SU-DHL-6 (cell line): ENCODE measurements around the gene RAI1.

Source experiments
- H2AFZ ChIP-seq: fragments of 200-600 bp; sonication (generic); 2 replicates; pipeline ENCODE4 v1.6.1; 2014; ENCODE audit warnings: low read depth, mild to moderate bottlenecking, moderate library complexity, mixed read lengths, antibody characterized with exemption, low read length; ENCODE audit not compliant: severe bottlenecking
- H3F3A ChIP-seq: fragments of 200-600 bp; shearing (Covaris generic); 2 replicates; pipeline ENCODE4 v1.6.0; 2016; ENCODE audit warnings: antibody characterized with exemption, mild to moderate bottlenecking; ENCODE audit not compliant: insufficient read depth
- H3K27ac ChIP-seq: fragments of 200-600 bp; sonication (generic); 2 replicates; pipeline ENCODE4 v1.5.1; 2016; ENCODE audit warnings: low read depth, mild to moderate bottlenecking, low read length, moderate library complexity, mixed read lengths
- H3K27me3 ChIP-seq: fragments of 200-600 bp; sonication (generic), shearing (Covaris generic); 2 replicates; pipeline ENCODE4 v1.6.0; 2014; ENCODE audit warnings: mild to moderate bottlenecking, low read length
- H3K36me3 ChIP-seq: fragments of 200-600 bp; sonication (generic); 2 replicates; pipeline ENCODE4 v1.6.1; 2014; ENCODE audit warnings: mild to moderate bottlenecking, low read length, mixed read lengths
- H3K4me2 ChIP-seq: fragments of 300-600, 200-600 bp; shearing (Covaris generic), sonication (generic); 2 replicates; pipeline ENCODE4 v1.6.0; 2014; ENCODE audit warnings: low read length, low read depth, mild to moderate bottlenecking; ENCODE audit not compliant: poor library complexity, severe bottlenecking
- H3K4me3 ChIP-seq: fragments of 200-600 bp; sonication (generic); 2 replicates; pipeline ENCODE4 v1.5.1; 2014; ENCODE audit warnings: antibody characterized with exemption, low read length, mild to moderate bottlenecking, mixed read lengths; ENCODE audit not compliant: insufficient read depth, poor library complexity, severe bottlenecking
- H3K79me2 ChIP-seq: fragments of 200-600 bp; sonication (generic); 2 replicates; pipeline ENCODE4 v1.6.1; 2014; ENCODE audit warnings: mild to moderate bottlenecking, low read length, moderate library complexity; ENCODE audit not compliant: insufficient read depth
- H3K9ac ChIP-seq: fragments of 200-600 bp; sonication (generic); 2 replicates; pipeline ENCODE4 v1.7.0; 2014; ENCODE audit warnings: mild to moderate bottlenecking, low read length
- H3K9me2 ChIP-seq: fragments of 200-600 bp; sonication (generic); replicated peaks from 2 replicates; pipeline ENCODE4 v1.6.1; 2014; ENCODE audit warnings: low read length; ENCODE audit not compliant: insufficient read depth
- H3K9me3 ChIP-seq: fragments of 200-600 bp; sonication (generic); 2 replicates; pipeline ENCODE4 v1.6.1; 2014; ENCODE audit warnings: low read length, mixed read lengths; ENCODE audit not compliant: insufficient read depth
- H4K20me1 ChIP-seq: fragments of 200-600 bp; sonication (generic); 2 replicates; pipeline ENCODE4 v1.6.1; 2014; ENCODE audit warnings: low read depth, mild to moderate bottlenecking, antibody characterized with exemption, low read length, moderate library complexity, mixed read lengths
- CTCF ChIP-seq: fragments of 200-600 bp; sonication (generic); IDR thresholded peaks from one replicate; pipeline ENCODE4 v1.5.1; 2017; ENCODE audit warnings: antibody characterized with exemption, mild to moderate bottlenecking, low read length, moderate library complexity; ENCODE audit not compliant: insufficient read depth, poor library complexity, severe bottlenecking
- EZH2phosphoT487 ChIP-seq: fragments of 200-600 bp; sonication (generic), shearing (Covaris generic); conservative IDR thresholded peaks from 2 replicates; pipeline ENCODE4 v1.6.1; 2018; ENCODE audit warnings: mild to moderate bottlenecking, antibody characterized with exemption, low read length, moderate library complexity, mixed read lengths

RAI1 gene

GRCh38 chr17:17738901-17739300 is 57.6 kb downstream of the RAI1 start:
- Histone ChIP-seq H3K27ac (no peak overlapping the region), H3K79me2 (no peaks in the 10 kb centered on the region), H3K4me2 (no peak overlapping the region)

DNA sequence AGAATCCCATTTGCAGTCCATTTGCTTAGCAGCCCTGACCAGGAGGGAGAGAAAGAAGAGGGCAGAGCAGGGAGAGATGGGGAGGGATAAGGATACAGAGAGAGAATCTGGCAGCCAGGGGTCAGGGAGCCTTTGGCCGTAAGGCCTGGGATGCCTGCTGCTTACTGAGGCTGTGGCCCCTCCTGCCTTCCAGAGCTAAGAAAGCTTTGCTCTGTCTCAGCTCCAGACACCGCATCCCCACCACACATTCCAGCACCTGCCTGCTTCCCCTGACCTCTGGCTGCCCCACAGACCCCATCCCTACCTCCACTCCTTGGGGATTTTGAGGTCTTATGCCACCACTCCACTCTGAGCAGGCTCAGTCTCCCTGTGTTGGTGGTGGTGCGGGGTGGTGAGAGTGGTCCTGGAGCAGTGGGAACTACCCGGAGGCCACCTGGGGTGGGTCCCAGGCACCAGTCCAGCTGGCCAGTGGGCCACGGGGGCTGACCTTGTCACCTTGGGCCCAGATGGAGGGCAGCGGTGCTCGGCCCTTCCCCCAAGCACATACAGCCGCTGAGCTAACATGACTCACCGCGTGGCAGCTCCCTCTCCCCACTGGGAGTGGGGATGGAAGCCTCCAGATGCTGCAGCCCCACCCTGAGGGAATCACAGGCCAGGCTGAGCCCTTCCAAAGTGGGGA is 58.3 kb downstream of the RAI1 start:
- TF ChIP-seq EZH2phosphoT487, result no peak
- TF ChIP-seq CTCF, result no peak
- Histone ChIP-seq H3K27me3 (no peaks in the 10 kb centered on the region), H3K27ac (no peak overlapping the region), H3F3A (no peaks in the 10 kb centered on the region), H3K9me2 (no peaks in the 10 kb centered on the region), H3K4me2 (no peak overlapping the region), H4K20me1 (no peaks in the 10 kb centered on the region), H3K9me3 (no peaks in the 10 kb centered on the region), H3K4me3 (no peak overlapping the region), H3K79me2 (no peaks in the 10 kb centered on the region), H3K9ac (no peak overlapping the region), H3K36me3 (no peaks in the 10 kb centered on the region), H2AFZ (no peak overlapping the region)

More at GRCh38 chr17:17738901-17739300, 57.6 kb downstream of the RAI1 start:
- TF ChIP-seq CTCF (no peak), EZH2phosphoT487 (no peak)
- Histone ChIP-seq H3K9ac (no peak overlapping the region), H3K36me3 (no peaks in the 10 kb centered on the region), H3K9me2 (no peaks in the 10 kb centered on the region), H3K9me3 (no peaks in the 10 kb centered on the region), H2AFZ (no peak overlapping the region), H4K20me1 (no peaks in the 10 kb centered on the region), H3K4me3 (no peak overlapping the region), H3F3A (no peaks in the 10 kb centered on the region), H3K27me3 (no peaks in the 10 kb centered on the region)

DNA sequence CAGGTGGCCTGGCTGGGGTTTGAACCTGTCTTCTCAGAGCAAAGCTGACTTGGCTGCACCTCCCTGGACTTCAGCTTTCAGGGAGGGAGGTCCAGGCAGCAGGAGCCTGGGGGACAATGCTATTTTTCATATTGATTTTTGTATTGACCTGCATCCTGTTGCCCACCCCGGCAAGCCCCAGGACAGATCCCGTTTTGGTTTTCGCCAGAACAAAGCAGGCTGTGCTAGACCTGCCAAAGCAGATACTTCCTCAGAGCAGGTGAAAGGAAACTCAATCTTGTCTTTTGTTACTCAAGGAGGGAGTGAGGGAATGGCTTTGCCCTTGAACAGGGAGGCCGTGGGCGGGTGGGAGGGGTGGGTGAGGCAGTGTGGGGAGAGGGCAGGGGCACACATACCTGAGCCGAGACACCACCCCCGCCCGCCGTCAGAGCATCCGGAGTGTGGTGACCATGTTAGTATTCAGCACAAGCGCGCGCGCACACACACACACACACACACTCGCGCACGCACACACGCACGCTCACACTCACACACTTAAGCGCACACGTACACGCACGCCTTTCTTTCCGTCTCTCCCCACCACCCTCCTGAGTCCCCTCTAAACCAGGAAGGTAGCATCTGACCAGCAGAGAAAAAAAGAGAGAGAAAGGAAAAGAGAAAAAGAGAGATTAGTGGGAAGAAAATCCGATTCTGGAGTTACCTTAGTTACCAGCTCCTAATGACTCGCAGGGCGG is 59.5 kb downstream of the RAI1 start:
- Histone ChIP-seq H4K20me1 (no peaks in the 10 kb centered on the region), H3K9ac (no peak overlapping the region), H3K4me3 (no peak overlapping the region), H3F3A (no peaks in the 10 kb centered on the region), H3K79me2 (no peaks in the 10 kb centered on the region), H3K27ac (no peak overlapping the region), H3K9me3 (no peaks in the 10 kb centered on the region), H3K4me2 (no peak overlapping the region), H3K27me3 (no peaks in the 10 kb centered on the region), H2AFZ (no peak overlapping the region), H3K9me2 (no peaks in the 10 kb centered on the region), H3K36me3 (no peaks in the 10 kb centered on the region)
- no peak for TF ChIP-seq EZH2phosphoT487
- TF ChIP-seq CTCF, result no peak
